ENCODE data around the gene SLC16A10.

DNA sequence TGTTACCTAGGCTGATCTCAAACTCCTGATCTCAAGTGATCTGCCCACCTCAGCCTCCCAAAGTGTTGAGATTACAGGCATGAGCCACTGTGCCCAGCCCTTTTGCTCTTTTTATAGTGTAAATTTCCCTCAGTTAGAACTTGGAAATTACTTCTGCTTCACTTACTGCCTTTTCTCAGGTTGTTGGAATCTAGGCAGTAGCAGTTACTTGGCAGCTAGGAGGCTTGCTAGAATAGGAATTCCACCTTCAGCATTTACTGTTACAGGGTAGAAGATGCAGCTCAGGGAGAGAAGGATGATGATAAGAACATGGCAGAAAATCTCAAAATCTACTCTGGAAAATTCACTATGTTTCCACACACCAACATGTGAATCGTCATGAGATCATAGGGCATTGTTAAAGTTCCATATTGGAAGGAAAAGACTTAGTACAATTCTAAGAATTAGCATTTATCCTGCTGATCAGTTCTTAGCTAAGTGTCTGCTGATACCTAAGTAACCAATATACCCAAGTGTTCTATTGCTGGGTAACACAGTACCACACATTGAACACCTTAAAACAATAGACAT lies 182.2 kb downstream of the SLC16A10 start:
- TF ChIP-seq, protein P1, sequence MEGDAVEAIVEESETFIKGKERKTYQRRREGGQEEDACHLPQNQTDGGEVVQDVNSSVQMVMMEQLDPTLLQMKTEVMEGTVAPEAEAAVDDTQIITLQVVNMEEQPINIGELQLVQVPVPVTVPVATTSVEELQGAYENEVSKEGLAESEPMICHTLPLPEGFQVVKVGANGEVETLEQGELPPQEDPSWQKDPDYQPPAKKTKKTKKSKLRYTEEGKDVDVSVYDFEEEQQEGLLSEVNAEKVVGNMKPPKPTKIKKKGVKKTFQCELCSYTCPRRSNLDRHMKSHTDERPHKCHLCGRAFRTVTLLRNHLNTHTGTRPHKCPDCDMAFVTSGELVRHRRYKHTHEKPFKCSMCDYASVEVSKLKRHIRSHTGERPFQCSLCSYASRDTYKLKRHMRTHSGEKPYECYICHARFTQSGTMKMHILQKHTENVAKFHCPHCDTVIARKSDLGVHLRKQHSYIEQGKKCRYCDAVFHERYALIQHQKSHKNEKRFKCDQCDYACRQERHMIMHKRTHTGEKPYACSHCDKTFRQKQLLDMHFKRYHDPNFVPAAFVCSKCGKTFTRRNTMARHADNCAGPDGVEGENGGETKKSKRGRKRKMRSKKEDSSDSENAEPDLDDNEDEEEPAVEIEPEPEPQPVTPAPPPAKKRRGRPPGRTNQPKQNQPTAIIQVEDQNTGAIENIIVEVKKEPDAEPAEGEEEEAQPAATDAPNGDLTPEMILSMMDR (IDR thresholded peaks at IDR 0.05) = no peak
- no peak for TF ChIP-seq ZFX (IDR thresholded peaks at IDR 0.05; ENCODE audit: borderline replicate concordance)
